ENCODE data around the gene CNTFR. TPM values are rescaled to one million over a fixed set of nuclear protein-coding genes. Genes with fewer than 3 reads are reported as not detected.

Gene CNTFR
- total and polyA plus RNA-seq, 5 donors from 2014 or later: not detected

Other genes with a start within 250 kb of the CNTFR start
- 0.64 TPM for gene MYORG, start 212.8 kb downstream of the CNTFR start, total RNA-seq
- gene MYORG, start 212.8 kb downstream of the CNTFR start, polyA plus RNA-seq: under 1 TPM; 0.05 to 0.35 (median 0.29) TPM
- 16.9 TPM for gene FAM219A, start 131.2 kb downstream of the CNTFR start, total RNA-seq
- 1 to 10 TPM in 2 of 4 donors, under 1 TPM in 2; 0.70 to 1.3 (median 0.97) TPM for gene FAM219A, start 131.2 kb downstream of the CNTFR start, polyA plus RNA-seq
- not detected for gene DNAI1, start 130.9 kb downstream of the CNTFR start, total RNA-seq
- gene DNAI1, start 130.9 kb downstream of the CNTFR start, polyA plus RNA-seq: not detected
- gene ENHO, start 66.7 kb downstream of the CNTFR start, total RNA-seq: 0.37 TPM
- under 1 TPM in 1 of 4 donors, not detected in 3; 0.16 TPM for gene ENHO, start 66.7 kb downstream of the CNTFR start, polyA plus RNA-seq
- 6.7 TPM for gene RPP25L, start 22.4 kb upstream of the CNTFR start, total RNA-seq
- 10 to 100 TPM; 63.4 to 80.0 (median 68.5) TPM for gene RPP25L, start 22.4 kb upstream of the CNTFR start, polyA plus RNA-seq
- gene DCTN3, start 30.8 kb upstream of the CNTFR start, total RNA-seq: 80.4 TPM
- gene DCTN3, start 30.8 kb upstream of the CNTFR start, polyA plus RNA-seq: 100 to 1,000 TPM; 152 to 202 (median 171) TPM
- not detected for gene ARID3C, start 39.3 kb upstream of the CNTFR start, total RNA-seq
- gene ARID3C, start 39.3 kb upstream of the CNTFR start, polyA plus RNA-seq: not detected
- 34.1 TPM for gene SIGMAR1, start 48.1 kb upstream of the CNTFR start, total RNA-seq
- gene SIGMAR1, start 48.1 kb upstream of the CNTFR start, polyA plus RNA-seq: 100 to 1,000 TPM; 107 to 130 (median 119) TPM
- gene GALT, start 57.0 kb upstream of the CNTFR start, total RNA-seq: 222 TPM
- 10 to 100 TPM; 56.1 to 67.0 (median 60.1) TPM for gene GALT, start 57.0 kb upstream of the CNTFR start, polyA plus RNA-seq
- 228 TPM for gene IL11RA, start 62.5 kb upstream of the CNTFR start, total RNA-seq
- 10 to 100 TPM in 2 of 4 donors, 1 to 10 TPM in 2; 7.3 to 12.3 (median 9.6) TPM for gene IL11RA, start 62.5 kb upstream of the CNTFR start, polyA plus RNA-seq
- gene CCL27, start 72.9 kb upstream of the CNTFR start, total RNA-seq: not detected
- gene CCL27, start 72.9 kb upstream of the CNTFR start, polyA plus RNA-seq: under 1 TPM in 1 of 4 donors, not detected in 3; 0.28 TPM
- gene CCL19, start 101.6 kb upstream of the CNTFR start, total RNA-seq: not detected
- not detected for gene CCL19, start 101.6 kb upstream of the CNTFR start, polyA plus RNA-seq
- not detected for gene CCL21, start 120.4 kb upstream of the CNTFR start, total RNA-seq
- not detected for gene CCL21, start 120.4 kb upstream of the CNTFR start, polyA plus RNA-seq

All from CD4-positive, CD25-positive, alpha-beta regulatory T cell (primary cell).